ENCODE data around the gene PCDH9. TPM values are rescaled to one million over a fixed set of nuclear protein-coding genes. Genes with fewer than 3 reads are reported as not detected.

Gene PCDH9
- polyA plus RNA-seq, 3 donors = 0.03 TPM; not detected in 1

DNA sequence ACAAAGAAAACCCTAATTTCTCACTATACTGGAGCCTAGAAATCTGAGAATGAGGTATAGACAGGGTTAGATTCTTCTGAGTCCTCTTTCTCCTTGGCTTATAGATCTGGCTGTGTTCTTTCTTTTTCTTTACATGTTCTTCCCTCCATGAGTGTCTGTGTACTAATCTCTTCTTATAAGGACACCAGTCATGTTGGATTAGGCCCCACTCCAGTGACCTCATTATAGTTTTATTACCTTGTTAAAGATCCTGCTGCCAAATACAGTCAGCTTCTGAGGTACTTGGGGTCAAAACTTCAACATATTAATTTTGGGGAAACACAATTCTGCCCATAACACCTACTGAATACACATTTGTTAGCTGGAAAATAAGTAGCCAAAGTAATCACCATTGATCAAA is 302.6 kb downstream of the PCDH9 start:
- Mint-ChIP-seq H3K9me3 (peaks cover 0 to 3% (median 0%) of the 10 kb centered on the region in 7 donors), H3K27ac (no peak overlapping the region), H3K4me1 (no peaks in the 10 kb centered on the region), H3K36me3 (no peaks in the 10 kb centered on the region), H3K4me3 (no peak overlapping the region), H3K27me3 (ENCODE audit: low read depth in 3 of 3) (no peaks in the 10 kb centered on the region)
- H3K9me3 ChIP-seq (replicated peaks in 1 of 2; ENCODE audit: control insufficient read depth in 1 of 2, insufficient read depth in 1 of 2, low read length in 2 of 2) = no peaks in the 10 kb centered on the region
- intact Hi-C loops (cut with micrococcal nuclease) = no loop called here
- H3K4me3 ChIP-seq (replicated peaks in 1 of 3; ENCODE audit: low read depth in 2 of 3, low read length in 3 of 3) = no peak overlapping the region
- no peaks in the 10 kb centered on the region for H3K4me1 ChIP-seq (ENCODE audit: control insufficient read depth in 1 of 2, insufficient read depth in 2 of 2, low read length in 2 of 2)
- no peak overlapping the region for H3K9ac ChIP-seq (ENCODE audit: insufficient read depth, low read length, poor library complexity, severe bottlenecking)
- H3K4me2 ChIP-seq (replicated peaks; ENCODE audit: extremely low read depth, low read length, poor library complexity, severe bottlenecking) = no peak overlapping the region
- no peak overlapping the region for H3K27ac ChIP-seq (ENCODE audit: low read depth in 1 of 2, low read length in 2 of 2)
- H4K20me1 ChIP-seq (ENCODE audit: insufficient read depth, low read length) = no peaks in the 10 kb centered on the region
- no peaks in the 10 kb centered on the region for H3K36me3 ChIP-seq (replicated peaks in 1 of 2; ENCODE audit: control insufficient read depth in 1 of 2, insufficient read depth in 2 of 2, low read length in 2 of 2)
- DNase-seq = no peak
- no peaks in the 10 kb centered on the region for H3K27me3 ChIP-seq (ENCODE audit: control insufficient read depth in 2 of 2, insufficient read depth in 2 of 2, low read length in 2 of 2)
- H2AFZ ChIP-seq (ENCODE audit: insufficient read depth, low read depth, low read length, poor library complexity, severe bottlenecking) = no peak overlapping the region
- TF ChIP-seq, protein P1, sequence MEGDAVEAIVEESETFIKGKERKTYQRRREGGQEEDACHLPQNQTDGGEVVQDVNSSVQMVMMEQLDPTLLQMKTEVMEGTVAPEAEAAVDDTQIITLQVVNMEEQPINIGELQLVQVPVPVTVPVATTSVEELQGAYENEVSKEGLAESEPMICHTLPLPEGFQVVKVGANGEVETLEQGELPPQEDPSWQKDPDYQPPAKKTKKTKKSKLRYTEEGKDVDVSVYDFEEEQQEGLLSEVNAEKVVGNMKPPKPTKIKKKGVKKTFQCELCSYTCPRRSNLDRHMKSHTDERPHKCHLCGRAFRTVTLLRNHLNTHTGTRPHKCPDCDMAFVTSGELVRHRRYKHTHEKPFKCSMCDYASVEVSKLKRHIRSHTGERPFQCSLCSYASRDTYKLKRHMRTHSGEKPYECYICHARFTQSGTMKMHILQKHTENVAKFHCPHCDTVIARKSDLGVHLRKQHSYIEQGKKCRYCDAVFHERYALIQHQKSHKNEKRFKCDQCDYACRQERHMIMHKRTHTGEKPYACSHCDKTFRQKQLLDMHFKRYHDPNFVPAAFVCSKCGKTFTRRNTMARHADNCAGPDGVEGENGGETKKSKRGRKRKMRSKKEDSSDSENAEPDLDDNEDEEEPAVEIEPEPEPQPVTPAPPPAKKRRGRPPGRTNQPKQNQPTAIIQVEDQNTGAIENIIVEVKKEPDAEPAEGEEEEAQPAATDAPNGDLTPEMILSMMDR (IDR thresholded peaks at IDR 0.05) = no peak
- H3K79me2 ChIP-seq (ENCODE audit: insufficient read depth, low read length) = no peaks in the 10 kb centered on the region

DNA sequence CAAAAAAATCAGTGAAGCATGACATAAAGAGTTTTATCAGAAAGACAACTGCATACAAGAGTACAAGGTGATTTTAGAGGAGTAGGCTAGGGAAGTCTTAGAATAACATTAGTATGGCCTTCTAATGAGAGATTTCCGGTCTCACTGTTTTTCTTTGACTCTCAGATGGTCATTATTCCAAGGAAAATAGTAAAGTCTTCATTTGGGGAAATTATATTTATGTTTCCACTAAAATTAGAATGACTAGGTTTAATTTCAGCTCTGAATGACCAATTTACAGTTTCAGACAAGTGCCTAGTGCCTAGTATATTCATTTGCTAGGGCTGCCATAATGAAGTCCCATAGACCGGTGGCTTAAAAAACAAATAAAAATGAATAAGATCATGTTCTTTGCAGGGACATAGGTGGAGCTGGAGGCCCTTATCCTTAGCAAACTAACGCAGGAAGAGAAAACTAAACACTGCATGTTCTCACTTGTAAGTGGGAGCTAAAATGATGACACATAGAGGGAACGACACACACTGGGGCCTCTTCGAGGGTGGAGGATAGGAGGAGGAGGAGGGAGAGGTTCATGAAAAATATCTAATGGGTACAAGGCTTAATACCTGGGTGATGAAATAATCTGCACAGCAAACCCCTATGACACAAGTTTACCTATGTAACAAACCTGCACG is 303.1 kb downstream of the PCDH9 start:
- no peaks in the 10 kb centered on the region for H4K20me1 ChIP-seq (ENCODE audit: insufficient read depth, low read length)
- Mint-ChIP-seq H3K4me3 (no peak overlapping the region), H3K36me3 (no peaks in the 10 kb centered on the region), H3K4me1 (no peaks in the 10 kb centered on the region), H3K27ac (no peak overlapping the region), H3K27me3 (ENCODE audit: low read depth in 3 of 3) (no peaks in the 10 kb centered on the region), H3K9me3 (peaks cover 0 to 3% (median 0%) of the 10 kb centered on the region in 7 donors)
- H3K4me3 ChIP-seq (replicated peaks in 1 of 3; ENCODE audit: low read depth in 2 of 3, low read length in 3 of 3) = no peak overlapping the region
- WGBS (ENCODE audit: insufficient coverage) = 100% methylated on average over 3 of the region's 6 CpGs
- no peaks in the 10 kb centered on the region for H3K27me3 ChIP-seq (ENCODE audit: control insufficient read depth in 2 of 2, insufficient read depth in 2 of 2, low read length in 2 of 2)
- H3K36me3 ChIP-seq (replicated peaks in 1 of 2; ENCODE audit: control insufficient read depth in 1 of 2, insufficient read depth in 2 of 2, low read length in 2 of 2) = no peaks in the 10 kb centered on the region
- intact Hi-C loops (cut with micrococcal nuclease) = no loop called here
- H3K27ac ChIP-seq (ENCODE audit: low read depth in 1 of 2, low read length in 2 of 2) = no peak overlapping the region
- H2AFZ ChIP-seq (ENCODE audit: insufficient read depth, low read depth, low read length, poor library complexity, severe bottlenecking) = no peak overlapping the region
- H3K9me3 ChIP-seq (replicated peaks in 1 of 2; ENCODE audit: control insufficient read depth in 1 of 2, insufficient read depth in 1 of 2, low read length in 2 of 2) = no peaks in the 10 kb centered on the region
- H3K4me2 ChIP-seq (replicated peaks; ENCODE audit: extremely low read depth, low read length, poor library complexity, severe bottlenecking) = no peak overlapping the region
- H3K9ac ChIP-seq (ENCODE audit: insufficient read depth, low read length, poor library complexity, severe bottlenecking) = no peak overlapping the region
- TF ChIP-seq, protein P1 (IDR thresholded peaks at IDR 0.05) = no peak
- no peaks in the 10 kb centered on the region for H3K79me2 ChIP-seq (ENCODE audit: insufficient read depth, low read length)
- no peak for DNase-seq
- no peaks in the 10 kb centered on the region for H3K4me1 ChIP-seq (ENCODE audit: control insufficient read depth in 1 of 2, insufficient read depth in 2 of 2, low read length in 2 of 2)
